Transverse colon (tissue), 4 donors: ENCODE results near the gene PLEKHA1.

Source experiments
- EP300 ChIP-seq: sonication (generic); formaldehyde crosslinking; IDR thresholded peaks from one replicate; pipeline ENCODE4 v1.6.1; 2017; ENCODE audit warnings: antibody characterized with exemption, low read depth
- POLR2A ChIP-seq: fragments of 450-650 bp; IDR thresholded peaks from one replicate; pipeline ENCODE4 v1.6.1; 2016; ENCODE audit warnings: antibody characterized with exemption, mild to moderate bottlenecking, moderate library complexity
- POLR2AphosphoS5 ChIP-seq, 3 donors: sonication (generic); formaldehyde crosslinking; IDR thresholded peaks; one replicate each; pipeline ENCODE4 v1.6.1; 2016; ENCODE audit warnings: antibody characterized with exemption in 3 of 3
- TF ChIP-seq, protein P1 (sequence below), 5 experiments: fragments of 200-600 bp in 3 of 5; fragments of 450-650 bp in 2 of 5; sonication (generic) in 3 of 5; IDR thresholded peaks; 1 replicate in 2 of 5; 2 replicates in 3 of 5; pipeline ENCODE4 v1.5.1; 2016 to 2017; ENCODE audit warnings: antibody characterized with exemption in 5 of 5, inconsistent platforms in 3 of 5, mild to moderate bottlenecking in 2 of 5, moderate library complexity in 1 of 5

GRCh38 chr10:122462533-122463465 is 88.3 kb downstream of the PLEKHA1 start:
- TF ChIP-seq, protein P1, sequence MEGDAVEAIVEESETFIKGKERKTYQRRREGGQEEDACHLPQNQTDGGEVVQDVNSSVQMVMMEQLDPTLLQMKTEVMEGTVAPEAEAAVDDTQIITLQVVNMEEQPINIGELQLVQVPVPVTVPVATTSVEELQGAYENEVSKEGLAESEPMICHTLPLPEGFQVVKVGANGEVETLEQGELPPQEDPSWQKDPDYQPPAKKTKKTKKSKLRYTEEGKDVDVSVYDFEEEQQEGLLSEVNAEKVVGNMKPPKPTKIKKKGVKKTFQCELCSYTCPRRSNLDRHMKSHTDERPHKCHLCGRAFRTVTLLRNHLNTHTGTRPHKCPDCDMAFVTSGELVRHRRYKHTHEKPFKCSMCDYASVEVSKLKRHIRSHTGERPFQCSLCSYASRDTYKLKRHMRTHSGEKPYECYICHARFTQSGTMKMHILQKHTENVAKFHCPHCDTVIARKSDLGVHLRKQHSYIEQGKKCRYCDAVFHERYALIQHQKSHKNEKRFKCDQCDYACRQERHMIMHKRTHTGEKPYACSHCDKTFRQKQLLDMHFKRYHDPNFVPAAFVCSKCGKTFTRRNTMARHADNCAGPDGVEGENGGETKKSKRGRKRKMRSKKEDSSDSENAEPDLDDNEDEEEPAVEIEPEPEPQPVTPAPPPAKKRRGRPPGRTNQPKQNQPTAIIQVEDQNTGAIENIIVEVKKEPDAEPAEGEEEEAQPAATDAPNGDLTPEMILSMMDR (IDR thresholded peaks at IDR 0.05): no peak
- TF ChIP-seq POLR2A: no peak
- TF ChIP-seq EP300: no peak
- TF ChIP-seq POLR2AphosphoS5 (IDR thresholded peaks at IDR 0.05): no peak
